ENCODE results near the gene SOX5. TPM values are rescaled to one million over a fixed set of nuclear protein-coding genes. Genes with fewer than 3 reads are reported as not detected.

SOX5 gene
- polyA plus RNA-seq, 1 of the 3 experiments (the other 2 are of a cell fraction) = 0.21 TPM

DNA sequence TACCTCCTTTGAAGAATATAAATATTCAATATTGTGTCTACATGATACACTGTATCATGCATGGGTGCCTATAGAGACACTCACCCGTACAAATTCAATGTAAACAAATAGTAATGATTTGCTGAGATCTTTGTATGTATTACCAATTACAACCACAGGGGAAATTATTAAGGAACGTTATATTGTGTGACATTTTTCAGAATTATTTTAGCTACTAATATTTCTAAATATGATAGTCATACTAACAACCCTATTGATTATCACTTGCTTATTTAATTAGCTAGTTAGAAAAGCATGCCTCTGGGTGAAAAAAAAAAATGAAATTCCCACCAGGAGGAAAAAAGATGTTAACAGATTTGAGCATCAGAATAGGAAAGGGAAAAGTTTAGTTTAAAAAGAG lies 2.1 kb downstream of the SOX5 start:
- H3K27ac ChIP-seq (ENCODE audit: low read depth in 2 of 2, low read length in 1 of 2) = no peak overlapping the region
- ChIA-PET CTCF (interaction anchor here (1.7 to 1.8 kb wide), 2 partner anchors 10 to 12 kb away, joined by 4 to 7 read pairs; no protein-coding TSS in a partner anchor), POLR2A (no interaction called here)
- TF ChIP-seq EZH2phosphoT487 (IDR thresholded peaks at IDR 0.05; ENCODE audit: borderline replicate concordance, low read depth) (no peak), MXI1 (IDR thresholded peaks at IDR 0.05; ENCODE audit: low read depth, low read length) (no peak), YY1 (IDR thresholded peaks at IDR 0.05; ENCODE audit: low read depth) (no peak), TCF12 (IDR thresholded peaks at IDR 0.05) (no peak), SIN3A (IDR thresholded peaks at IDR 0.05; ENCODE audit: borderline replicate concordance, low read depth, low read length) (no peak), ELF1 (IDR thresholded peaks at IDR 0.05) (no peak), RCOR1 (IDR thresholded peaks at IDR 0.05; ENCODE audit: low read length) (no peak), MEF2A (IDR thresholded peaks at IDR 0.05; ENCODE audit: borderline replicate concordance, low read depth) (no peak), RAD21 (IDR thresholded peaks at IDR 0.05; ENCODE audit: low read length) (no peak), EP300 (IDR thresholded peaks at IDR 0.05; ENCODE audit: borderline replicate concordance in 1 of 2, low read depth in 1 of 2, low read length in 1 of 2) (no peak), RFX5 (IDR thresholded peaks at IDR 0.05; ENCODE audit: low read length) (no peak), JUND (IDR thresholded peaks at IDR 0.05) (no peak), TAF1 (IDR thresholded peaks at IDR 0.05; ENCODE audit: borderline replicate concordance, low read depth, low read length) (no peak), GATA2 (CRISPR knock-in tag; IDR thresholded peaks at IDR 0.05) (no peak)
- TF ChIP-seq, protein P1, sequence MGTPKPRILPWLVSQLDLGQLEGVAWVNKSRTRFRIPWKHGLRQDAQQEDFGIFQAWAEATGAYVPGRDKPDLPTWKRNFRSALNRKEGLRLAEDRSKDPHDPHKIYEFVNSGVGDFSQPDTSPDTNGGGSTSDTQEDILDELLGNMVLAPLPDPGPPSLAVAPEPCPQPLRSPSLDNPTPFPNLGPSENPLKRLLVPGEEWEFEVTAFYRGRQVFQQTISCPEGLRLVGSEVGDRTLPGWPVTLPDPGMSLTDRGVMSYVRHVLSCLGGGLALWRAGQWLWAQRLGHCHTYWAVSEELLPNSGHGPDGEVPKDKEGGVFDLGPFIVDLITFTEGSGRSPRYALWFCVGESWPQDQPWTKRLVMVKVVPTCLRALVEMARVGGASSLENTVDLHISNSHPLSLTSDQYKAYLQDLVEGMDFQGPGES (IDR thresholded peaks at IDR 0.05; ENCODE audit: low read depth, low read length) = no peak
- TF ChIP-seq, protein P2, sequence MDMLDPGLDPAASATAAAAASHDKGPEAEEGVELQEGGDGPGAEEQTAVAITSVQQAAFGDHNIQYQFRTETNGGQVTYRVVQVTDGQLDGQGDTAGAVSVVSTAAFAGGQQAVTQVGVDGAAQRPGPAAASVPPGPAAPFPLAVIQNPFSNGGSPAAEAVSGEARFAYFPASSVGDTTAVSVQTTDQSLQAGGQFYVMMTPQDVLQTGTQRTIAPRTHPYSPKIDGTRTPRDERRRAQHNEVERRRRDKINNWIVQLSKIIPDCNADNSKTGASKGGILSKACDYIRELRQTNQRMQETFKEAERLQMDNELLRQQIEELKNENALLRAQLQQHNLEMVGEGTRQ (IDR thresholded peaks at IDR 0.05; ENCODE audit: borderline replicate concordance, low read depth, low read length) = no peak
- TF ChIP-seq, protein P3, sequence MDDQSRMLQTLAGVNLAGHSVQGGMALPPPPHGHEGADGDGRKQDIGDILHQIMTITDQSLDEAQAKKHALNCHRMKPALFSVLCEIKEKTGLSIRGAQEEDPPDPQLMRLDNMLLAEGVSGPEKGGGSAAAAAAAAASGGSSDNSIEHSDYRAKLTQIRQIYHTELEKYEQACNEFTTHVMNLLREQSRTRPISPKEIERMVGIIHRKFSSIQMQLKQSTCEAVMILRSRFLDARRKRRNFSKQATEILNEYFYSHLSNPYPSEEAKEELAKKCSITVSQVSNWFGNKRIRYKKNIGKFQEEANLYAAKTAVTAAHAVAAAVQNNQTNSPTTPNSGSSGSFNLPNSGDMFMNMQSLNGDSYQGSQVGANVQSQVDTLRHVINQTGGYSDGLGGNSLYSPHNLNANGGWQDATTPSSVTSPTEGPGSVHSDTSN (IDR thresholded peaks at IDR 0.05) = no peak
- TF ChIP-seq, protein P4, sequence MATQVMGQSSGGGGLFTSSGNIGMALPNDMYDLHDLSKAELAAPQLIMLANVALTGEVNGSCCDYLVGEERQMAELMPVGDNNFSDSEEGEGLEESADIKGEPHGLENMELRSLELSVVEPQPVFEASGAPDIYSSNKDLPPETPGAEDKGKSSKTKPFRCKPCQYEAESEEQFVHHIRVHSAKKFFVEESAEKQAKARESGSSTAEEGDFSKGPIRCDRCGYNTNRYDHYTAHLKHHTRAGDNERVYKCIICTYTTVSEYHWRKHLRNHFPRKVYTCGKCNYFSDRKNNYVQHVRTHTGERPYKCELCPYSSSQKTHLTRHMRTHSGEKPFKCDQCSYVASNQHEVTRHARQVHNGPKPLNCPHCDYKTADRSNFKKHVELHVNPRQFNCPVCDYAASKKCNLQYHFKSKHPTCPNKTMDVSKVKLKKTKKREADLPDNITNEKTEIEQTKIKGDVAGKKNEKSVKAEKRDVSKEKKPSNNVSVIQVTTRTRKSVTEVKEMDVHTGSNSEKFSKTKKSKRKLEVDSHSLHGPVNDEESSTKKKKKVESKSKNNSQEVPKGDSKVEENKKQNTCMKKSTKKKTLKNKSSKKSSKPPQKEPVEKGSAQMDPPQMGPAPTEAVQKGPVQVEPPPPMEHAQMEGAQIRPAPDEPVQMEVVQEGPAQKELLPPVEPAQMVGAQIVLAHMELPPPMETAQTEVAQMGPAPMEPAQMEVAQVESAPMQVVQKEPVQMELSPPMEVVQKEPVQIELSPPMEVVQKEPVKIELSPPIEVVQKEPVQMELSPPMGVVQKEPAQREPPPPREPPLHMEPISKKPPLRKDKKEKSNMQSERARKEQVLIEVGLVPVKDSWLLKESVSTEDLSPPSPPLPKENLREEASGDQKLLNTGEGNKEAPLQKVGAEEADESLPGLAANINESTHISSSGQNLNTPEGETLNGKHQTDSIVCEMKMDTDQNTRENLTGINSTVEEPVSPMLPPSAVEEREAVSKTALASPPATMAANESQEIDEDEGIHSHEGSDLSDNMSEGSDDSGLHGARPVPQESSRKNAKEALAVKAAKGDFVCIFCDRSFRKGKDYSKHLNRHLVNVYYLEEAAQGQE (IDR thresholded peaks at IDR 0.05; ENCODE audit: low read depth, low read length) = no peak
- H4K20me1 ChIP-seq (ENCODE audit: insufficient read depth) = no peaks in the 10 kb centered on the region
- H3K9ac ChIP-seq = no peak overlapping the region
- no peaks in the 10 kb centered on the region for H3K36me3 ChIP-seq (replicated peaks in 1 of 2; ENCODE audit: control insufficient read depth in 1 of 2, insufficient read depth in 2 of 2, low read length in 1 of 2)
- H3F3A ChIP-seq (replicated peaks; ENCODE audit: insufficient read depth) = no peaks in the 10 kb centered on the region
- peaks cover 12% of the 10 kb centered on the region for H3K27me3 ChIP-seq (ENCODE audit: insufficient read depth)
- no peak overlapping the region for H2AFZ ChIP-seq (ENCODE audit: low read depth)
- no peaks in the 10 kb centered on the region for H3K9me3 ChIP-seq
- DNase-seq = no peak
- H3K4me1 ChIP-seq (ENCODE audit: control insufficient read depth in 1 of 2, insufficient read depth in 2 of 2, low read depth in 1 of 2, low read length in 1 of 2) = peaks cover 0 to 5% of the 10 kb centered on the region in 2 experiments; a peak in 2 of 4 replicates
- 47% methylated on average over 2 of the region's 2 CpGs for WGBS (ENCODE audit: low lambda C conversion rate)
- H3K4me2 ChIP-seq = no peak overlapping the region
- H3K4me3 ChIP-seq (ENCODE audit: low read depth in 2 of 2, low read length in 1 of 2) = no peak overlapping the region
- no peaks in the 10 kb centered on the region for H3K79me2 ChIP-seq (ENCODE audit: insufficient read depth)
- H3K9me2 ChIP-seq = no peaks in the 10 kb centered on the region

All from SK-N-SH (cell line).